Lower leg skin (tissue), 3 donors: ENCODE measurements around the gene BLTP2.

ENCODE experiments used
- CTCF ChIP-seq, 3 donors: fragments of 450-650 bp; IDR thresholded peaks; one replicate each; pipeline ENCODE4 v1.5.1; 2016; ENCODE audit warnings: antibody characterized with exemption in 3 of 3, mild to moderate bottlenecking in 3 of 3, moderate library complexity in 2 of 3
- POLR2A ChIP-seq, 2 donors: fragments of 450-650 bp; IDR thresholded peaks; one replicate each; pipeline ENCODE4 v1.6.1; 2016 to 2017; ENCODE audit warnings: antibody characterized with exemption in 2 of 2, mild to moderate bottlenecking in 1 of 2, moderate library complexity in 1 of 2

GRCh38 chr17:28688481-28688880 lies 43.5 kb upstream of the BLTP2 start:
- TF ChIP-seq CTCF (IDR thresholded peaks at IDR 0.05) (no peak), POLR2A (IDR thresholded peaks at IDR 0.05) (no peak)
